Erythroblast (primary cell): Measurements from ENCODE around the gene RADIL.
A peak's percentile ranks its signal among the peaks of the same experiment; 100 is the strongest.
"Not testable (repeated sequence)": the region's sequence is repeated elsewhere in the genome, so short reads cannot be mapped to it uniquely, and the experiment has no call there.

Experiments used
- DNase-seq, 2 experiments: peaks; one replicate each; lab custom pipeline; 2025; lab: John Stamatoyannopoulos, UW
- GATA1 ChIP-seq: IDR thresholded peaks from 2 replicates; pipeline ENCODE4 v1.6.1; 2011; ENCODE audit warnings: low read depth, mild to moderate bottlenecking, control low read depth, low read length, moderate library complexity
- POLR2A ChIP-seq: IDR thresholded peaks from 2 replicates; pipeline ENCODE4 v1.6.1; 2011; ENCODE audit warnings: mild to moderate bottlenecking, low read length

RADIL gene

DNA sequence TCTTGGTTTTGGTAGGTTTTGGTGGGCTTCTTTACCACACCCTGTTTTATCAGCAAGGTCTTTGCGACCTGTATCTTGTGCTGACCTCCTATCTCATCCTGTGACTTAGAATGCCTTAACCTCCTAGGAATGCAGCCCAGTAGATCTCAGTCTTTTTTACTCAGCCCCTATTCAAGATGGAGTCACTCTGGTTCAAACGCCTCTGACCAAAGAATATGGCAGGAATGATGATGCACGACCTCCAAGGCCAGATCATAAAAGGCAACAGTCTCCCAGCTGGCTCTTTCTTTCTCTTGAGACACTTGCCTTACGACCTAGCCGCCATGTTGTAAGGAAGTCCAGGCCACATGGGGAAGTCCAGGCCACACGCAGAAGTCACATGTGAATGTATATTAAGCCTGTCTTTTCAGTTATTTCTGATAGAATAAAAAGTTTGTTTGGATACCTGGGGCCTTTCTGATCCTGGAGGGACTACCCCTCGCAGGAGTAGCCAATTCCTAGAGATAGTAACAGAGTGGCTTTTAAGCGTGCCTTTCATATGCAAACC, 10.5 kb upstream of the RADIL start:
- no peak for DNase-seq
- TF ChIP-seq GATA1 (no peak), POLR2A (no peak)

DNA sequence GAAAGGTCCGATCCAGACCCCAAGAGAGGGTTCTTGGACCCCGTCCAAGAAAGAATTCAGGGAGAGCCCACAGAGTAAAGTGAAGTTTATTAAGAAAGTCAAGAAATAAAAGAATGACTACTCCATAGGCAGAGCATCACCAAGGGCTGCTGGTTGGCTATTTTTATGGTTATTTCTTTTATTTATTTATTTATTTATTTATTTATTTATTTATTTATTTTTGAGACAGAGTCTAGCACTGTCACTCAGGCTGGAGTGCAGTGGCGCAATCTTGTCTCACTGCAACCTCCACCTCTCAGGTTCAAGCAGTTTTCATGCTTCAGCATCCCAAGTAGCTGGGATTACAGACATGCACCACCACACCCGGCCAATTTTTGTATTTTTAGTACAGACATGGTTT, 9.7 kb upstream of the RADIL start:
- not testable (repeated sequence) for DNase-seq

DNA sequence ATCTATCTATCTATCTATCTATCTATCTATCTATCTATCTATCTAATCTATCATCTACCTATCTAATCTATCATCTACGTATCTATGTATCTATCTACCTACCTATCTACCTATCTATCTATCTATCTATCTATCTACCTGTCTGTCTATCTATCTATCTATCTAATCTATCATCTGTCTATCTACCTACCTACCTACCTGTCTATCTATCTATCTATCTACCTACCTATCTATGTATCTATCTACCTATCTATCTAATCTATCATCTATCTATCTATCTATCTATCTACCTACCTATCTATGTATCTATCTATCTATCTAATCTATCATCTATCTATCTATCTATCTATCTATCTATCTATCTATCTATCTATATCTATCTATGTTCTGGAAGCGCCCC, 8.0 kb upstream of the RADIL start:
- peak in 1 of 2 experiments; percentile 26 for DNase-seq

DNA sequence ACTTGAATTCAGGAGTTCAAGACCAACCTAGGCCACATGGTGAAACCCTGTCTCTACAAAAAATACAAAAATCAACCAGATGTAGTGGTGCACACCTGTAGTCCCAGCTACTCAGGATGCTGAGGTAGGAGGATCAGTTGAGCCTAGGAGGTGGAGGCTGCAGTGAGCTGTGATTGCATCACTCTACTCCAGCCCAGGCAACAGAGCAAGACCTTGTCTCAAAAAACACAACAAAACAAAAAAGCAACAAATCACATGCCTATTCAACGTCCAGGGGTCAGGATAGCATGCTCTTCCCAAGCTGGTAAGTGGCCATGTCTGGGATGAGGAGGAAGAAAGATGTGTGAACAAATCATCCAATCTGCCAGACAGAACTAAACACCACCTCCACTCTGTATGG, 6.2 kb upstream of the RADIL start:
- no peak for DNase-seq
- TF ChIP-seq GATA1 (no peak), POLR2A (no peak)

DNA sequence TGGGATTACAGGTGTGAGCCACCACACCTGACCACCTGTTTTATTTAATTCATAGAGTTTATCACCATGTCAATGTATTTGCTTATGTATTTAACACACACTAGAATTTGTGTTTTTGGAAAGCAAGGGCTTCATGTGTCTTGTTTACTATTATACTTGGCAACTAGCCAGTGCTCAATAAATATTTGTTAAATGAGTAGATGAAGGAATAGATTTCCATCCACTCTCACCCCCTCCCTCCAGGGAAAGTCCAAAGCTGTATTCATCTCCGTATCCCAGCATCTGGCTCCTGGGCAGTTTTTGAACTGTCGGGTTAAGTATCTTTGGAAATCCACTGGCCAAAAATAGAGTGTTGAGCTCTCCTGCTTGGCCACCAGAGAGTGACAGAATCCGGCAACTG, 4.6 kb upstream of the RADIL start:
- DNase-seq = no peak
- TF ChIP-seq GATA1 = no peak
- no peak for TF ChIP-seq POLR2A

DNA sequence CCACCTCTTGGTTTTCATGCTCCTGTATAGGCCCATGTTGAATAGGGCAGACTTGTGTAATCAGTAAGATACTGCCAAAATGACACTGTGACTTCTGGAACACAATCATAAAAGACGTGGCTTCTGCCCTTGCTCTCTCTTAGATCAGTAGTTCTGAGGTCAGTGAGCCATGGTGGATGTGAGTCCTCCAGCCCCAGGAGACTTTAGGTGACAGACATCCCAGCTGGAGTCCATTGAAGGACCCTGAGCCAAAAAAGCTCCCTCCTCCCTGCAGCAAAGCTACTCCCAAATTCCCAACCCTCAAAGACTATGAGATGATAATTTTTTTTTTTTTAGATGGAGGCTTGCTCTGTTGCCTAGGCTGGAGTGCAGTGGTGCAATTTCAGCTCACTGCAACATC, 3.2 kb upstream of the RADIL start:
- DNase-seq = no peak
- TF ChIP-seq GATA1 = no peak
- no peak for TF ChIP-seq POLR2A

DNA sequence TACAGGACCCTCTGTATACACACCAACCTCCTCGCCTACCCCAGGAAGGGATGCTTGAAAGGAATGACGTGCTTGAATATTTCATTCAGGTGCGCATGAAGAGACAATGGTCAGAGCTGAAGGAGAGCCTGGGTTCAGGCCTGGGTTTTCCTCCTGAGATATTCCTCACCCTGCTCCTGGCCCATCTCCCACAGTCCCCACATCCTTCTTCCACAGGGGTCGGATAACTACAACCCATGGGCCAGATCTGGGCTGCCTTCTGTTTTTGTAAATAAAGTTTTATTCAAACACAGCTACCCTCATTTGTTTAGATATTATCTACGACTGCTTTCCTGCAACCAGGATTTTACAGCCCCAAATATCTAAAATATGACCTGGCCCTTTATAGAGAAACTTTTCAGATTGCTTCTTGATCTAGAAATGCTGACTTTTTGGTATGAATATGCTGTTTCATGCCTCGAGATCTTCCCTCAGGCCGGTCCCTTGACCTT, 1.8 kb upstream of the RADIL start:
- DNase-seq = no peak
- TF ChIP-seq POLR2A (no peak), GATA1 (no peak)

DNA sequence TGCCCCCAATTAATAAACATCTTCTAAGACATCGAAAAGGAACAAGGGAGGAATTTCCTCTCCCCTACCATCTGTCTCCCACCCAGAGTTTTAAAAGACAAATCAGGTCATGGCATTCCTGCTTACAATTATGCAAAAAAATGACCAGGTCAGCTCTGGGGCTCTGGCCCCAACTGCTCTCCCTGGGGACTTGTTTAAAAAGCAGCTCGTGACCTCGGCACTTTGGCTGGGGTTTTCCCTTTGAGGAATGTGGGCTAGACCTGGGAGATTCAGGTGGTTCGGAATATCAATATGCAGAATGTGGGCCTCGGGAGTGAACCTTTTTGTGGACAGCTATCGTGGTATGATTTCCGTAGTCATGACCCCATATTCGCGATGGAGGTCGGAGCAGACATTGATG, 648 bp upstream of the RADIL start:
- TF ChIP-seq GATA1 = no peak
- no peak for TF ChIP-seq POLR2A
- no peak for DNase-seq

DNA sequence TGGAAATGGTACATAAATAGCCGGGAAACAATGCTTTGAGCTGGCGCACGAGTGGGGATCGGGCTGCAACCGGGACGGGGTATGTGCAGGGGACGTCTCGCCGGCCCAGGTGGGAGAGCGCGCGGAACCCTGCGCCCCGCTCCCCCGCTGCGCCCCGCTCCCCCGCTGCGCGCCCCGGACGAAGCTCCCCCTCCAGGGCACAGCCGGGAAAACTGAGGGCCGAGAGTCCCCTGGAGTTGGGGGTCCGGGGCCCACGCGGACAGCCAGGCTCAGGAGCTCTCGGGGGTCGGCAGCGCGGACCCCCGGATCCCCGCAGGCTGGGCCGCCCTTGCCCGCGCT, 514 bp downstream of the RADIL start:
- no peak for DNase-seq
- TF ChIP-seq GATA1 = no peak
- no peak for TF ChIP-seq POLR2A

DNA sequence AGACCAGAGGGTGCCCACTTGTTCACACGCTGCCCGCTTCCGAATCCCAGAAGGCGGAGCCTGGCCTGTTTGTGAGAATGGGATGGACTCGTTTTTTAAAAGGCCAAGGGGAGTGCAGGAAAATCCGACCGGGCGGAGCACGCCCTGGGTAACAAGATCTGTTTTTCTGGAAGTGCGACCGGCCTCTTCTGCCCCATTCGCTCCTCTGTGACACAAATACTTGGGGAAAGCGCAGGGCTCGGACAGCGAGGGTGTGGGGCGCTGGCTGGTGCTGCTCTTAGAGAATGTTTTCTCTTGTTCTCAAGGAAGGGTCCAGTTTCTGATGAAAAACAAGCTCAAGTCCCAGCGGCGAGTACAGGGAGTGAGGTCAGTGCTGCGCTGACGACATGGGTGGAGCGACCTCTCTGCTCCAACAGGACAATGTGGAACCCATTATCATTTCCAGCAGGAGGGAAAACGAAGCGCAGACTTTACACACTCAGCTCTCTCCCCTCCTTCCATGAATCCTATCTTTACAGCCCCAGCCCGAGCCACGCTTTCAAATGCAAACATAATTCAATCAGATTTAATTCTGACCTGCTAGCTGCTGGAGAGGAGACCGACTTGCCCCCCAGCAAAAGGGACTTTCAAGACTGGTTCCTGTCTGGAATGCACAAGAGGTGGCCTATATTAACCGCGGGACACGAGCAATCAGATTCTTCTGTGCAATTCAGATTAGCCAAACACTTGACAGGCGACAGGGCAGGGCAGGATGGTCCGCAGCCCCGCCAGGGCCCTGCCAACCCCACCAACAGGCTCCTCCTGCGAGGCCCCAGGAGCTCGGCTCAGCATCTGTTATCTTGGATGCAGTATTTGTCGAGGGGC, 1.1 kb downstream of the RADIL start:
- peak; percentile 27 to 29 for DNase-seq
- TF ChIP-seq GATA1 (no peak), POLR2A (no peak)

DNA sequence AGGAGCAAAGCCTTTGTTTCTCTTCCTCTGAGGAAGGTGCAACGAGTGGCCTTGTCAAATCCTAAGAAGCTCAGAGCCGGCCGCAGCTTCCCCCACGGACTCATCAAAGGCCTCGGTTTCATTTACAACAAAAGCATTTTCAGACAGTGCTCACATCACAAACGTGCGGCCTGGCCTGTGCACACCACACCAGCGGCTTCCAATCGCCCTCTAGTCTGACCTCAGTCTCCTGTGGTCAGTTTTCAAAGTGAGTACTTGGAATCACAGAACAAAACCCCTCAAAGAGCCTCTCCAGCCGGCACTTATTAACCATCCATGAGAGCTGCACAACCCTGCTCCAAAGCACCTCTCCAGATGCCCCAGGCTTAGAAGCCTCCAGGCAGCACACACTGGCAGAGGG, 3.3 kb downstream of the RADIL start:
- TF ChIP-seq POLR2A (no peak), GATA1 (no peak)
- no peak for DNase-seq

DNA sequence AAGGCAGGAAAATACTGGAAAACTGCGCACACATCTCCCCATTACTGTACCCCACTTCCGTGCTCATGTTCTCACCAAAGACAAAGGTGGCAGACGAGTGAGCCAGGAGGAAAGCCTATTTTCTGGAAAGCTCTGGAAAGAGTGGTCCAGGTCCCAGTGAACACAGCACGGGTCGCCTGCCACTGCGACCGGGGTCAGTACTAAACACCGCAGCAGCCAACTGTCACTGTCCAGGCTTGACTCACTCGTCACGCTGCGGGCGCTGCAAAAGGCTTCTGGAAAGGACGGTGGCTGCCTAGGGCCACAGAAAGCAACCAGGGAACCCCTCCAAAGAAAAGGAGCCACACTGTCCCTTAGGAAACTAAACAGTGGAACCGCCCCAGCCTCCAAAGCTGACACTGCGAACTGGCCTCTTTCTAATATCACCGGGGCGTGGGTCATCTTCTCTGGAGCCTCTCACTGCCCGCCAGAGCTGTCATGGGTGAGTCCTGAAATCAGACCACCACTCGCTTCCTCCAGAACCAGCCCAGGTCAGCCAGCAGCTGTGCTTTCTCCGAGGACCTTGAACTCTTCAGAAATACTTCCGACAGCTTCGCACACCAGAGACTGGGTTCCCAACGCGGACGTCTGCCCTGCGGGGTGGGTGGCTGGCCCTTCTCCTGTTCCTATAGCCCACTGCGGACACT, 4.0 kb downstream of the RADIL start:
- TF ChIP-seq POLR2A (no peak), GATA1 (no peak)
- DNase-seq = no peak

DNA sequence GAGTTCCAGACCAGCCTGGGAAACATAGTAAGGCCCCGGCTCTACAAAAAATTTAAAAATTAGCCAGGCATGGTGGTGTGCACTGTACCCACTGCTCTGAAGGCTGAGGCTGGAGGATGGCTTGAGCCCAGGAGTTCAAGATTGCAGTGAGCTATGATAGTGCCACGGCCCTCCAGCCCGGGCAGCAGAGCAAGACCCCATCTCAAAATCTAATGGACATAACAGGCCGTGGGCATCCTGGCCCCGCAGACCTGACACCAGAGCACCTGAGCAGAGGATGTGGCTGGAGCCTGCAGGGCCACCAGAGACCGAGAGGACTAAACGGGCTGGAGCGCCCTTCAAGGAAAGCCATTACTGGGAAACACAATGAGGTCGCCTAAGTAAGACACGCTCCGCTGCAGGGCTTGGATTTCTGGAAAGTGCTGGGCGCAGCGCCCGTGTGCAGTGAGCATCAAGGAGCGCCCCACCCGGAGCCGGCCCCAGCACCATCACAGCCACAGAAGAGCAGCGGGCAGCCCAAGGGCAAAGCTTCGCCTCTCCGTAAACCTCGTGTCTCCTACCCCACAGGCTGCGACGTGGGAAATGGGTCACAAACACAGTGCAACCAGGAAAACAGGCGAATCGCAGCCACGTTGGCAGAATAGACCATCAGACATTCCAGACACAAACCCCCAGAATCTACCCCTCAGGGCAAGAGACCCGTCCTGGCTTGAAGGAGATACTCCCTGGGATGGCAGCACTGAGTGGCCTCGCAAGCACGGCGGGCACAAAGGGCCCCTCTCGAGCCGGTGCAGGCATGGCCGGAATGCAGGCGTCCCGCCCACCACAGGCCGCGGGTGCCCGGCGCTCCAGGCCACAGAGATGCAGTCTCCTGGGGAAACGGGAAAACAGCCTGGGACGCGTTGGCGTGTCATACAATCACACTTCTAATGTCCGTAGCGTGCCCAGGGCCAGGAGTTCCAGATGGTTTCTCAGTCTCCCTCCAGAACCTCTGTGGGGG, 4.9 kb downstream of the RADIL start:
- DNase-seq = no peak
- TF ChIP-seq GATA1 = no peak
- no peak for TF ChIP-seq POLR2A
